CD4-positive, CD25-positive, alpha-beta regulatory T cell (primary cell): ENCODE data around the gene RPTOR. TPM values are rescaled to one million over a fixed set of nuclear protein-coding genes. Genes with fewer than 3 reads are reported as not detected.

Experiments used
- ATAC-seq, 2 donors: fragments of 150-1000 bp; cut with Tn5 transposase; one replicate each; pipeline ENCODE4 v1.10.0; 2021; ENCODE audit warnings: low read depth in 2 of 2, moderate number of reproducible peaks in 2 of 2, moderate library complexity in 1 of 2
- DNase-seq, 3 donors: peaks; one replicate each; pipeline versions ENCODE4 v3.0.0 to v3.0.0-alpha.2; 2012 to 2022; ENCODE audit warnings: mixed read lengths in 1 of 3
- H3K27ac ChIP-seq: one replicate; pipeline ENCODE4 v1.7.0; 2013; ENCODE audit warnings: mild to moderate bottlenecking, low read length; ENCODE audit not compliant: insufficient read depth, poor library complexity, severe bottlenecking
- H3K27me3 ChIP-seq: one replicate; pipeline ENCODE4 v1.7.0; 2013; ENCODE audit warnings: low read length; ENCODE audit not compliant: control insufficient read depth, insufficient read depth
- H3K36me3 ChIP-seq: one replicate; pipeline ENCODE4 v1.7.0; 2013; ENCODE audit warnings: mild to moderate bottlenecking, low read length, moderate library complexity; ENCODE audit not compliant: control insufficient read depth, insufficient read depth
- H3K4me1 ChIP-seq: 2 replicates; pipeline ENCODE4 v1.7.0; 2013; ENCODE audit warnings: mild to moderate bottlenecking, low read length; ENCODE audit not compliant: insufficient read depth, control insufficient read depth, poor library complexity, severe bottlenecking
- H3K4me3 ChIP-seq: one replicate; pipeline ENCODE4 v1.7.0; 2013; ENCODE audit warnings: low read depth, mild to moderate bottlenecking, low read length, moderate library complexity
- H3K9me3 ChIP-seq, 2 experiments: 1 replicate in 1 of 2; 2 replicates in 1 of 2; pipeline ENCODE4 v1.7.0; 2013; ENCODE audit warnings: low read length in 2 of 2, mild to moderate bottlenecking in 1 of 2, moderate library complexity in 1 of 2; ENCODE audit not compliant: control insufficient read depth in 2 of 2
- H3K27ac Mint-ChIP-seq, 3 donors: one replicate each; pipeline ENCODE4 v1.8.0; 2020 to 2022; ENCODE audit warnings: mild to moderate bottlenecking in 3 of 3, mixed read lengths in 3 of 3, moderate library complexity in 2 of 3
- H3K27me3 Mint-ChIP-seq: one replicate; pipeline ENCODE4 v1.8.0; 2022; ENCODE audit warnings: mild to moderate bottlenecking, mixed read lengths
- H3K36me3 Mint-ChIP-seq: one replicate; pipeline ENCODE4 v1.8.0; 2020; ENCODE audit warnings: mixed read lengths
- H3K4me1 Mint-ChIP-seq, 4 donors: one replicate each; pipeline ENCODE4 v1.8.0; 2020 to 2022; ENCODE audit warnings: mixed read lengths in 4 of 4, mild to moderate bottlenecking in 1 of 4
- H3K4me3 Mint-ChIP-seq, 4 donors: one replicate each; pipeline ENCODE4 v1.8.0; 2020 to 2022; ENCODE audit warnings: mild to moderate bottlenecking in 4 of 4, mixed read lengths in 4 of 4, moderate library complexity in 3 of 4
- H3K9me3 Mint-ChIP-seq, 7 donors: one replicate each; pipeline ENCODE4 v1.8.0; 2020 to 2022; ENCODE audit warnings: mixed read lengths in 7 of 7, mild to moderate bottlenecking in 3 of 7, moderate library complexity in 2 of 7
- polyA plus RNA-seq, 4 donors: library from polyadenylated mRNA; unstranded; fragments of 300-500 nt; fragmentation: Illumina TruSeq; gene quantifications; one replicate each; pipeline ENCODE4 v1.2.3, GENCODE V29; 2021
- total RNA-seq: library from RNA; stranded (reverse); gene quantifications from one replicate; pipeline ENCODE4 v1.2.3, GENCODE V29; 2022

The RPTOR gene
- total and polyA plus RNA-seq, 5 donors from 2014 or later, result 4.7 to 70.1 (median 8.2) TPM

DNA sequence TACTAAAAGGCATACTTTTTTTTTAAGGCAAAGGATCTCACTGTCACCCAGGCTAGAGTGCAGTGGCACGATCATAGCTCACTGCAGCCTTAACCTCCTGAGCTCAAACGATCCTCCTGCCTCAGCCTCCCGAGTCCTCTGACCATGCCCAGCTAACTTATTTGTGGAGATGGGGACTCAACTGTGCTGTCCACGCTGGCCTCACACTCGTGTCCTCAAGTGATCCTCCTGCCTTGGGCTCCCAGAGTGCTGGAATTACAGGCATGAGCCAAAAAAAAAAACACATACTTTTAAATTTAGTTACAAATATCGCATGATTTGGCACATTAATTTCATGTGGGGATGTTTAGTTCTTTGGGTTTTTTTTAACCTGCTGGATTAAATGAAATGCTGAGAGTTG, 239.3 kb downstream of the RPTOR start:
- no peak overlapping the region for H3K4me3 Mint-ChIP-seq
- no peaks in the 10 kb centered on the region for H3K27me3 Mint-ChIP-seq
- Histone ChIP-seq H3K9me3 (no peaks in the 10 kb centered on the region), H3K27ac (no peak overlapping the region), H3K36me3 (peaks cover 4% of the 10 kb centered on the region), H3K4me1 (peaks cover 49% of the 10 kb centered on the region), H3K27me3 (no peaks in the 10 kb centered on the region), H3K4me3 (no peak overlapping the region)
- DNase-seq (no peak), ATAC-seq (no peak)
- peaks cover 0 to 4% (median 1%) of the 10 kb centered on the region in 7 donors for H3K9me3 Mint-ChIP-seq
- peaks cover 32 to 66% (median 50%) of the 10 kb centered on the region in 4 donors for H3K4me1 Mint-ChIP-seq
- no peak overlapping the region for H3K27ac Mint-ChIP-seq
- H3K36me3 Mint-ChIP-seq, result peaks cover 7% of the 10 kb centered on the region

GRCh38 chr17:80785477-80786178, 241.0 kb downstream of the RPTOR start:
- peaks cover 59% of the 10 kb centered on the region for H3K4me1 ChIP-seq
- Mint-ChIP-seq H3K27me3 (no peaks in the 10 kb centered on the region), H3K27ac (peak overlapping the region in 1 of 3 donors; percentile 65), H3K4me3 (peak overlapping the region in 1 of 4 donors; percentile 29), H3K4me1 (peaks cover 44 to 73% (median 58%) of the 10 kb centered on the region in 4 donors), H3K36me3 (peaks cover 7% of the 10 kb centered on the region), H3K9me3 (peaks cover 0 to 4% (median 1%) of the 10 kb centered on the region in 7 donors)
- ATAC-seq (no peak), DNase-seq (no peak)
- H3K36me3 ChIP-seq, result no peaks in the 10 kb centered on the region
- H3K27ac ChIP-seq, result no peak overlapping the region
- H3K4me3 ChIP-seq, result no peak overlapping the region
- no peaks in the 10 kb centered on the region for H3K27me3 ChIP-seq
- no peaks in the 10 kb centered on the region for H3K9me3 ChIP-seq

DNA sequence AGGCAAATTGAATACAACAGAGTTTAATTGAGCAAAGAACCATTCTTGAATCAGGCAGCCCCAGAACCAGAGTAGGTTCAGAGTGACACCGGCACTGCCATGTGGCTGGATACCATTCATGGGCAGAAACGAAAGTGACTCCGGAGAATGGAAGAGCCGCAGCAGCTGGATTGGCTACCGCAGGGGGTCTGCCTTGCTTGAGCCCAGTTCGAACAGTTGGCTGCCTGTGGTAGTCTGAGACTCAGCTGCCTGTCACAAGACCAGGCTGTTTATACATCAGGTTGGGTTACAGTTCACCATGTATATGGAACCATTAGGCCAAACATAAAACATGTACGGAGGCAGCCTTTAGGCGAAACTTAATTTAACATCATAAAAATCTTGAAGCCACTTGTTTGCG, 241.8 kb downstream of the RPTOR start:
- ATAC-seq, result no peak
- DNase-seq, result no peak
- Mint-ChIP-seq H3K27ac (no peak overlapping the region), H3K4me1 (peaks cover 48 to 73% (median 60%) of the 10 kb centered on the region in 4 donors), H3K4me3 (peak overlapping the region in 1 of 4 donors; percentile 30), H3K9me3 (peaks cover 0 to 4% (median 1%) of the 10 kb centered on the region in 7 donors), H3K36me3 (peaks cover 7% of the 10 kb centered on the region), H3K27me3 (no peaks in the 10 kb centered on the region)
- Histone ChIP-seq H3K9me3 (no peaks in the 10 kb centered on the region), H3K4me3 (no peak overlapping the region), H3K4me1 (peaks cover 59% of the 10 kb centered on the region), H3K36me3 (no peaks in the 10 kb centered on the region), H3K27ac (no peak overlapping the region), H3K27me3 (no peaks in the 10 kb centered on the region)

- Mint-ChIP-seq H3K9me3 (peaks cover 0 to 4% (median 1%) of the 10 kb centered on the region in 7 donors), H3K27me3 (no peaks in the 10 kb centered on the region), H3K4me3 (peak overlapping the region in 1 of 4 donors; percentile 30), H3K36me3 (peaks cover 7% of the 10 kb centered on the region), H3K27ac (no peak overlapping the region), H3K4me1 (peaks cover 50 to 74% (median 61%) of the 10 kb centered on the region in 4 donors)
- Histone ChIP-seq H3K4me1 (peaks cover 59% of the 10 kb centered on the region), H3K27me3 (no peaks in the 10 kb centered on the region), H3K9me3 (no peaks in the 10 kb centered on the region), H3K4me3 (no peak overlapping the region), H3K36me3 (no peaks in the 10 kb centered on the region), H3K27ac (no peak overlapping the region)
- ATAC-seq, result no peak
- DNase-seq, result no peak
Observed at GRCh38 chr17:80786887-80787286, 242.2 kb downstream of the RPTOR start.

GRCh38 chr17:80787881-80788280, 243.2 kb downstream of the RPTOR start:
- Histone ChIP-seq H3K4me3 (no peak overlapping the region), H3K4me1 (peaks cover 56% of the 10 kb centered on the region), H3K27me3 (no peaks in the 10 kb centered on the region), H3K9me3 (no peaks in the 10 kb centered on the region), H3K27ac (no peak overlapping the region), H3K36me3 (no peaks in the 10 kb centered on the region)
- Mint-ChIP-seq H3K4me3 (no peak overlapping the region), H3K9me3 (peaks cover 0 to 4% (median 1%) of the 10 kb centered on the region in 7 donors), H3K36me3 (peaks cover 7% of the 10 kb centered on the region), H3K4me1 (peaks cover 46 to 73% (median 59%) of the 10 kb centered on the region in 4 donors), H3K27me3 (no peaks in the 10 kb centered on the region), H3K27ac (peak overlapping the region; percentile 3 to 63 (median 44))
- no peak for DNase-seq
- no peak for ATAC-seq

DNA sequence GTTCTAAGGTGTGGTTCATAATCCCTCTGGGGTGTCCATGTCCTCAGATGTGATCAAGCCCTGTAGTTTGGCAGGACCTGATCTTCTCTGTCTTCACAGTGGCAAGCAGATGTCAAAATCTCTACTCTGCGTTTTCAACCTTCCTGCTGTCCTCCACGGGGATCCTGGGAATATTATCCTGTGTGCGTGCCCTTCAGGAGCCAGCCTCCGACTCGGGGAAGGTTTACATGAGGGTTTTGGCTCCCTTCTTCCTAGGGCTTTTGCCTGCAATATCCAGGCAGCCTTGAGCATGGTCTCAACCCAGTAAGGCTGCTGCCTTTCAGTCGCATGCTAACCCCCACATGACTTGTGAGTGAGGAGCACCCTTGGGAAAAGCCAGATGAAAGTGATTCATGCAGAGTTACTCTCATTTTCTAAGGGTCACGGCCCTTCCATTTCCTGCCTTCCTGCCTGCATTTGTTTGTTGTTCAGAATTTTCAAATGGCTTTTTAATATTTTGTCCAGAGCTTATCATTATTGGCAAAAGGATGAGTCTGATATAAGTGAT, 244.8 kb downstream of the RPTOR start:
- H3K27ac Mint-ChIP-seq, result peak overlapping the region; percentile 90 to 97 (median 91)
- Histone ChIP-seq H3K9me3 (no peaks in the 10 kb centered on the region), H3K4me3 (peak overlapping the region; percentile 68), H3K27me3 (no peaks in the 10 kb centered on the region), H3K27ac (peak overlapping the region; percentile 57), H3K4me1 (peaks cover 47% of the 10 kb centered on the region), H3K36me3 (no peaks in the 10 kb centered on the region)
- peaks cover 0 to 4% (median 1%) of the 10 kb centered on the region in 7 donors for H3K9me3 Mint-ChIP-seq
- peak overlapping the region; percentile 10 to 75 (median 66) for H3K4me3 Mint-ChIP-seq
- H3K36me3 Mint-ChIP-seq, result peaks cover 15% of the 10 kb centered on the region
- ATAC-seq, result no peak
- no peaks in the 10 kb centered on the region for H3K27me3 Mint-ChIP-seq
- peaks cover 41 to 68% (median 53%) of the 10 kb centered on the region in 4 donors for H3K4me1 Mint-ChIP-seq
- DNase-seq, result no peak

GRCh38 chr17:80790021-80790765, 245.6 kb downstream of the RPTOR start:
- H3K4me1 Mint-ChIP-seq, result peaks cover 41 to 72% (median 55%) of the 10 kb centered on the region in 4 donors
- peak in 2 of 3 donors; percentile 35 to 80 for DNase-seq
- Histone ChIP-seq H3K27me3 (no peaks in the 10 kb centered on the region), H3K4me1 (peaks cover 47% of the 10 kb centered on the region), H3K4me3 (peak overlapping the region; percentile 68), H3K9me3 (no peaks in the 10 kb centered on the region), H3K27ac (peak overlapping the region; percentile 57), H3K36me3 (no peaks in the 10 kb centered on the region)
- no peaks in the 10 kb centered on the region for H3K27me3 Mint-ChIP-seq
- H3K4me3 Mint-ChIP-seq, result peak overlapping the region; percentile 10 to 75 (median 66)
- H3K27ac Mint-ChIP-seq, result peak overlapping the region; percentile 90 to 97 (median 91)
- peak; percentile 79 to 82 for ATAC-seq
- peaks cover 0 to 4% (median 1%) of the 10 kb centered on the region in 7 donors for H3K9me3 Mint-ChIP-seq
- peaks cover 15% of the 10 kb centered on the region for H3K36me3 Mint-ChIP-seq
